Urinary bladder (tissue), 4 donors: Measurements from ENCODE around the gene ELAC2. TPM values are rescaled to one million over a fixed set of nuclear protein-coding genes. Genes with fewer than 3 reads are reported as not detected.

Experiments used
- DNase-seq: peaks from one replicate; pipeline ENCODE4 v3.0.0-alpha.2; 2015; ENCODE audit errors: extremely low spot score
- H3K27ac ChIP-seq: one replicate; pipeline ENCODE4 v1.5.1; 2013; ENCODE audit warnings: low read depth, mild to moderate bottlenecking, moderate library complexity
- H3K36me3 ChIP-seq: one replicate; pipeline ENCODE4 v1.6.1; 2013; ENCODE audit warnings: mild to moderate bottlenecking, moderate library complexity; ENCODE audit not compliant: insufficient read depth
- H3K4me1 ChIP-seq: one replicate; pipeline ENCODE4 v1.6.1; 2013; ENCODE audit warnings: mild to moderate bottlenecking, moderate library complexity; ENCODE audit not compliant: insufficient read depth
- H3K4me3 ChIP-seq: one replicate; pipeline ENCODE4 v1.5.1; 2013; ENCODE audit warnings: low read depth, low read length
- WGBS: extraction: QIAGEN DNeasy Blood & Tissue Kit; methylation state at CpG from one replicate; pipeline ENCODE4 v1.1.7; 2013; 5-methylcytosine and 5-hydroxymethylcytosine counted together
- polyA plus RNA-seq: library from polyadenylated mRNA; stranded (reverse); fragments of 200-250 nt; gene quantifications from one replicate; pipeline ENCODE4 v1.2.3, GENCODE V29; 2013
- total RNA-seq: library from RNA; depleted of rRNA; stranded (reverse); fragments of >200 nt; gene quantifications from one replicate; pipeline ENCODE4 v1.2.3, GENCODE V29; 2014
- donor health status: healthy with polysubstance abuse.
- donor health status: healthy.

ELAC2 gene
- total and polyA plus RNA-seq, 2 donors, result 33.3 to 47.0 TPM

DNA sequence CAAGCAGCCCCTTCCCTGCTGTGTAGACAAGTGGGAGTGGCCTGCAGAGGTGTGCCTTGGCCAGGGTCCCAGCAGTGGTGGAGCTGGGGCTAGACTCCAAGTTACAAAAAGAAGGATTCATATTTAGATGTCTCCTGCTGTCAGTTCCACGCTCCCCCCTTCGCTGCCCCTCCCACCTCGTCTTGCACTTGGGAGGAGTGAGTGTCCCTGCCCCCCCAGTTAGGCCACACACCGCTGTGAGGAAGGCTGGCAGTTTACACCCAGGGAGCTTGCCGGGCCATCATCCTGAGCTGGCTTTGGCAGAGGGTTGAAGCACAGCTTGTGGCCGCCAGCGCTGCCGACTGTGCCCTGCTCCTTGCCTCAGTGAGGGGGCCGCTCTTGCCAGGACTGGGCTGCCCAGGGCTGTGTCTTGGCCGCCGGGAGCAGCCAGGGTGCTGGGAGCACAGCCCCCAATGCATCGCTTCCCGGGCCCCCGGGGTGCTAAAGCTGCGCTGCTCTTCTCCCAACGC lies 44.3 kb downstream of the ELAC2 start:
- peaks cover 1% of the 10 kb centered on the region for H3K4me1 ChIP-seq
- H3K4me3 ChIP-seq, result peak overlapping the region; percentile 24
- H3K27ac ChIP-seq, result no peak overlapping the region
- DNase-seq, result no peak
- 4% methylated on average over 16 of the region's 16 CpGs for WGBS
- H3K36me3 ChIP-seq, result no peaks in the 10 kb centered on the region

GRCh38 chr17:12967962-12968361 lies 49.9 kb downstream of the ELAC2 start:
- H3K36me3 ChIP-seq, result no peaks in the 10 kb centered on the region
- DNase-seq, result no peak
- H3K4me3 ChIP-seq, result no peak overlapping the region
- no peaks in the 10 kb centered on the region for H3K4me1 ChIP-seq
- WGBS, result 84% methylated on average over 11 of the region's 11 CpGs
- no peak overlapping the region for H3K27ac ChIP-seq

- Histone ChIP-seq H3K4me3 (no peak overlapping the region), H3K27ac (no peak overlapping the region), H3K4me1 (no peaks in the 10 kb centered on the region), H3K36me3 (no peaks in the 10 kb centered on the region)
- WGBS, result 91% methylated on average over 5 of the region's 5 CpGs
- no peak for DNase-seq
These were observed 51.4 kb downstream of the ELAC2 start for GRCh38 chr17:12966413-12966812.

GRCh38 chr17:12965988-12966387 lies 51.8 kb downstream of the ELAC2 start:
- H3K27ac ChIP-seq, result no peak overlapping the region
- no peaks in the 10 kb centered on the region for H3K4me1 ChIP-seq
- no peaks in the 10 kb centered on the region for H3K36me3 ChIP-seq
- H3K4me3 ChIP-seq, result no peak overlapping the region
- no peak for DNase-seq
- 95% methylated on average over 3 of the region's 3 CpGs for WGBS

DNA sequence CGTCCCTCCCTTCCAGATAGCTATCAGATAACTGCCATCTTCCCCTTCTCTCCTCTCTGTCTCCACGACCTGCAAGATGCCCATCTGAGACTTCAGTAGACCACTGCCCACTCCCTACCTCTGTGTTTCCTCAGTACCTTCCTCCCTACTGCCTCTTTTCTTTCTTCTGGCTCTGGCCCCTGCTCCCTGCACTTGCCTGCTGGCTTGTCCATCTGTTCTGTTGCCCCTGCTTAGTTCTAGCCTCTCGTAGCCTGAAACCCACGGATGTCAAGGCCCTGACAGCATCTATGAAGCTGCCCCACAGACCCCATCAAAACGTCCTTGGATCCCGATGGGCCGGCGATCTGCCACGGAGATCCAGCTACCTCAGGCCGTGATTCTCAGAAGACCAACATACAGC lies 53.0 kb downstream of the ELAC2 start:
- Histone ChIP-seq H3K36me3 (no peaks in the 10 kb centered on the region), H3K4me3 (no peak overlapping the region), H3K27ac (no peak overlapping the region), H3K4me1 (no peaks in the 10 kb centered on the region)
- no peak for DNase-seq
- 92% methylated on average over 10 of the region's 10 CpGs for WGBS

DNA sequence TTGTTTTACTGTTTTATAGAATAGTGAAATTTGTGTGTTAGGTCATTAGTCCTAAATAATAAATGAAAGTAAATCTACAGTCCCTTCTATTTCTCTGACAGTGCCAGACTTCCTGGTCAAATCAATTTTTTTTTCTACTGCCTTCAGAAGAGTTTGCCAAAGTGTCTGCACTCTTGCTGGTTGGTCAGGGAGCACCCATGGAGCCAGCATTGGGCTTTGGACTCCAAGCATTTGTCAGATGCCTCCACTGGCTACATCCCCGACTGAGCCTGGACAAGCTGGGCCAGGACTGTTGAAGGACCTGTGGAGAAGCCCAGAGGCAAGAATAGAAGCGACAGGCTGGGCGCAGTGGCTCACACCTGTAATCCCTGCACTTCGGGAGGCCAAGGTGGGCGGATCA lies 53.7 kb downstream of the ELAC2 start:
- WGBS, result 94% methylated on average over 5 of the region's 5 CpGs
- Histone ChIP-seq H3K4me3 (no peak overlapping the region), H3K4me1 (no peaks in the 10 kb centered on the region), H3K27ac (no peak overlapping the region), H3K36me3 (no peaks in the 10 kb centered on the region)
- DNase-seq, result no peak

GRCh38 chr17:12963505-12963904 lies 54.3 kb downstream of the ELAC2 start:
- 95% methylated on average over 7 of the region's 7 CpGs for WGBS
- no peak overlapping the region for H3K4me3 ChIP-seq

GRCh38 chr17:12961655-12962054 lies 56.2 kb downstream of the ELAC2 start:
- DNase-seq, result no peak
- H3K36me3 ChIP-seq, result no peaks in the 10 kb centered on the region
- no peak overlapping the region for H3K4me3 ChIP-seq
- H3K4me1 ChIP-seq, result no peaks in the 10 kb centered on the region
- 96% methylated on average over 4 of the region's 4 CpGs for WGBS
- no peak overlapping the region for H3K27ac ChIP-seq

More at GRCh38 chr17:12963505-12963904, 54.3 kb downstream of the ELAC2 start:
- Histone ChIP-seq H3K27ac (no peak overlapping the region), H3K4me1 (no peaks in the 10 kb centered on the region), H3K36me3 (no peaks in the 10 kb centered on the region)
- DNase-seq, result no peak

DNA sequence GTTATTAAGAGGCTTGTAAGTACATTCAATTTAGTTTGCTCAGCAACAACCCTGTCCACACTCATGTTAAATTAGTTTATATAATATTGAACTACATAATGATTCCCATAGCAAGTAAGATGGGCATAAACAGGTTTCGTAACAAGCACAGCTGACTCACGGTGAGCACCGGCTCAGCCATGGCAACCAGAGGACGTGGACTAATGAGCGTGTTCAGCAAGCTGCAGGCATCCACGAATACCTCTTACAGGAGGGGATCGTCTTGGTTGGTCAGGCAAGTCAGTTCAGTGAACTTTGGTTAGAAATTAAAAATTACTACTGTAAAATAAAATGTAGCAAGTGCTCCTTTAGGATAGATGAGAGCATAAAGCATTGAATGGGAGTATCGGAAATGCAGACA lies 58.4 kb downstream of the ELAC2 start:
- no peak overlapping the region for H3K27ac ChIP-seq
- H3K4me1 ChIP-seq, result no peaks in the 10 kb centered on the region
- no peak overlapping the region for H3K4me3 ChIP-seq
- WGBS, result 93% methylated on average over 8 of the region's 8 CpGs
- H3K36me3 ChIP-seq, result no peaks in the 10 kb centered on the region
- DNase-seq, result no peak

GRCh38 chr17:12958786-12959185 lies 59.0 kb downstream of the ELAC2 start:
- H3K4me1 ChIP-seq, result no peaks in the 10 kb centered on the region
- no peak overlapping the region for H3K4me3 ChIP-seq
- no peak for DNase-seq
- no peak overlapping the region for H3K27ac ChIP-seq
- no peaks in the 10 kb centered on the region for H3K36me3 ChIP-seq
- 93% methylated on average over 12 of the region's 12 CpGs for WGBS

- no peaks in the 10 kb centered on the region for H3K4me1 ChIP-seq
- no peak overlapping the region for H3K27ac ChIP-seq
- no peaks in the 10 kb centered on the region for H3K36me3 ChIP-seq
- WGBS, result 95% methylated on average over 5 of the region's 5 CpGs
- no peak overlapping the region for H3K4me3 ChIP-seq
- DNase-seq, result no peak
These were observed 62.3 kb downstream of the ELAC2 start for GRCh38 chr17:12955521-12955920.

GRCh38 chr17:12953156-12953555 lies 64.7 kb downstream of the ELAC2 start:
- no peaks in the 10 kb centered on the region for H3K36me3 ChIP-seq
- no peak overlapping the region for H3K27ac ChIP-seq
- no peak overlapping the region for H3K4me3 ChIP-seq
- H3K4me1 ChIP-seq, result no peaks in the 10 kb centered on the region
- 98% methylated on average over 13 of the region's 13 CpGs for WGBS
- DNase-seq, result no peak

GRCh38 chr17:12952012-12952411 lies 65.8 kb downstream of the ELAC2 start:
- Histone ChIP-seq H3K4me1 (no peaks in the 10 kb centered on the region), H3K27ac (no peak overlapping the region), H3K36me3 (no peaks in the 10 kb centered on the region), H3K4me3 (no peak overlapping the region)
- WGBS, result 91% methylated on average over 4 of the region's 4 CpGs
- DNase-seq, result no peak

- DNase-seq, result no peak
- no peak overlapping the region for H3K4me3 ChIP-seq
- no peaks in the 10 kb centered on the region for H3K4me1 ChIP-seq
- no peaks in the 10 kb centered on the region for H3K36me3 ChIP-seq
- no peak overlapping the region for H3K27ac ChIP-seq
- WGBS, result 94% methylated on average over 4 of the region's 4 CpGs
These were observed 70.8 kb downstream of the ELAC2 start for GRCh38 chr17:12947047-12947446.
